GM23248 (cell line): ENCODE results near the gene CST6.

ENCODE experiments used
- EZH2 ChIP-seq: fragments of 200-600 bp; sonication (generic); IDR thresholded peaks from 2 replicates; pipeline ENCODE4 v1.6.1; 2018; ENCODE audit warnings: antibody characterized with exemption, mild to moderate bottlenecking; ENCODE audit not compliant: insufficient read depth, poor library complexity, severe bottlenecking
- EZH2phosphoT487 ChIP-seq: fragments of 200-600 bp; sonication (generic); IDR thresholded peaks from 2 replicates; pipeline ENCODE4 v1.6.1; 2018; ENCODE audit warnings: antibody characterized with exemption, moderate library complexity, mild to moderate bottlenecking, low read depth; ENCODE audit not compliant: insufficient read depth

- TF ChIP-seq EZH2 (no peak), EZH2phosphoT487 (no peak)
These were observed 50.6 kb downstream of the CST6 start for GRCh38 chr11:66062408-66062807.
